NCI-H524 treated with DMSO at 0.1 percent for 48 hours (cell line): Measurements from ENCODE around the gene PIEZO1.

Experiments
- DNase-seq: peaks from one replicate; lab custom pipeline; 2025; lab: John Stamatoyannopoulos, UW

The PIEZO1 gene

DNA sequence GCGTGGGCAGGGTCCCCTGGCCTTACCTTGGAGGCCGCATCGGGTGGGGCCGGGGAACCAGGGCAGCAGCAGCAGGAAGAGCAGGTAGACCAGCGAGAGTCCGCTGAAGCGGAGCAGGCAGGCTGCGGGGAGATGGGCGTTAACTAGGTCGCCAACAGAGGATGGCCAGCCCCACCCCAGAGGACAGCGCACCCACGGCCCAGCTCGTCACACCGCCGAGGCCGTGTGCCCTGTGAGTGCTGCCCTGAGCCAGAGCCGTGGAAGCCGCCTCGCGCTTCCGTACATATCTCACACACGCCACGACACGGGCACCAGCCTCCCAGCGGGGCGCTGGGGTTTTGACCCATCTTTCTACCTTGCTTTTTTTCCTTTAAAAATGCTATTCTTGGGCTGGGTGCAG is 35.7 kb downstream of the PIEZO1 start:
- DNase-seq = no peak

DNA sequence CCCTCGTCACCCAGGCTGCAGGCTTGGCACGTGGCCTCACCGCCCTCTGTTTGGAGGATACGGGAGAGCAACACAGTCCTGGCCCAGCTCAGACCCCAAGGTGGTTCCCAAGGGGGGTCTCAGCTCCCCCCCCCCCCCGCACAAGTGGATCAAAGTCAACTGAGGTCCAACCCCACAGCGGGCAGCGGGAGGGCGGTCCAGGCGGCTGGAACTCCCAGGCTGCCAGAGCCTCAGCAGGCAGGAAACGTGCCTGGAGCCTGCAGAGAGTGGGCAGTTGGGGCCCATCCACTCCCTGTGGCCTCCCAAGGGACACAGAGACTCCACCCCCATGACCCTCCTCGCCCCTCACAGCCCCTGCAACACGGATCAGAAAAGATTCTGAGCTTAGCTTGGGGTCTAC is 36.7 kb downstream of the PIEZO1 start:
- DNase-seq = no peak

DNA sequence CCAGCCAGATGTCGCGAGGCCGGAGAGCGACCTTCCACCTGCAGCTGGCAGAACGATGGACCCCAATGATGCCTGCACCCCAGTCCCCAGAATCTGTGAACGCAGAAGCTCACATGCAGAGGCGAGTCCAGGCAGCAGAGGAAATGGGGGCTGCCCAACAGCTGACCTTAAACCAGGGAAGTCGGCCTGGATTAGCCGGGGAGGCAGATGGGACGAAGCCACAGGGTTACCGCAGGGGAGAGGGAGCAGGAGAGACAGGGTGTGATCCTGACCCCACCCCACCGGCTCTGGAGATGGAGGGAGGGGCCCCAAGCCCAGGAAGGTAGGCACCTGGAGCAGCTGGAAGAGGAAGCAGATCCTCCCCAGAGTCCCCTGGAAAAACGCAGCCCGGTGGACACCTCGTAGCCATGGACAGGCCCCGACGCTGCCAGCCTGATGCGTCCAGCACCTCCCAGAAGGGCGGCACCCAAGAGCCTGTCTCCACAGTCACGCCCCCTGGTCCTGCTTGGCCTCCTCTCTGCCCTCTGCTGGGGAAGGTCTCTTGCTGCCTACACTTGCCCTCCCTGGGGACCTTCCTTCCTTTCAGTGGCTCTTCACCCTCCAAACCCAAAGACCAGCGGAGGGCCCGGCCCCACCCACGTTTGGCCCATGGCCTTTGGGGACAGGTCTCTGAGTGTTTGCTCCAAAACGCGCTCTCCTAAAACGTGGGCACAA is 37.3 kb downstream of the PIEZO1 start:
- no peak for DNase-seq

DNA sequence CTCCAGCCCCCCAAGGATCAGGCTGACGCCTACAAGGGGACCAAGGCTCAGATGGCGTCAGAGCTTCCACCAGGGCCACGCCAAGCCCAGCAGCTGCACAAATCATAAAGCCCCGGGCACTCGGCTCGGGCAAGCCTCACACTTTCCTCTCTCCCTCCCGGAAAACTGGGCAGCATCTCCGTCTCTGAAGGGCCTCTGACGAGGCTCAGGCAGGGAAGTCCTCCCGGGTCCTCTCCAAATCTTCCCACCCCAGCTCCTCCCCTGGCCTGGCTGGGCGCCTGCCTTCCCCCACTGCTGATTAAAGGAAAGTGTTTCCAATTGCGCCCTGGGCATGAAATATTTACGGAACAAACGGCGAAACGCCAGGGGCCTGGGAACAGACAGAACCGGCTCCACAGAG is 38.5 kb downstream of the PIEZO1 start:
- no peak for DNase-seq

DNA sequence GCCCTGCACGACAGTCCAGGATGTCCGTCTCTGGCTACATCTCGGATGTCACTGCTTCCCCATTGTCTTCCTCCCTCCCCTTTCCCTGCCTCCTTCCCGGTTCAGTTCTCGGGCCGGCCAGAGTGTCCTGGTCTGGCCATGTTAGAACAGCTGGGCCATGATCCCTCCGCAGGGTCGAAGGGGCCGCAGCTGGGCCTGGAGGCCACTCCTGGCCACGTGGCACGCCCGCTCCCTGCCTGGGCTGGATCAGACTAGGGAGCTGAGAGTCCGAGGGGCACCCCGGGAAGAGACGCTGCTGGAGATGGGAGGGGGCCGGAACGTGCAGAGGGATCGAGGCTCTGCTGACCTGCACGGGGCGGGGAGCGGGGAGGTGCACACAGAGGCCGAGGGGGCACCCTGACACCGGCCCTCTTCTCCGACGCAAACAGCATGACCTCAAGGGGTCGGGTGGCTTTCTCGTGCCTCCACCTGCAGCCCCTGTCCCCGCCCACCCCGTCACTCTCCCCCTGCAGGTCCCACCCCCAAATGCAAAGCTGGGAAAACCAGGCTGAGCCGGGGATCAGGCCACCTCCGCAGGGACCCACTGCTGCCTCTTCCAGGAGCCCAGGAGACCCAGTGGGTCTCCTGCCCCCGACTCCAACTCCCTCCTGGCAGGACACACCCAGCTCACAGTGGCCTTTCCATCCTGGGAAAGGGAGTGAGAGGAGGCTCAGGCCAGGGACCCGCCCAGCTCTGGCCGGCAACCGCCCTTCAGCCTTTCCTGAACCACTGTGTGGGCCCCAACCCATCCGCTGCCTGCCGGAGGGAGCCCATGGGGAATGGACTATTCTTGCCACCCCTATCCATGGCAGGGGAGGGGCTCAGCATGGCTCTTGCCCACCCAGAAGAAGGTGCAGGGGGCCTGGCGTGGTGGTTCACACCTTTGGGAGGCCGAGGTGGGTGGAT is 40.2 kb downstream of the PIEZO1 start:
- DNase-seq = no peak

DNA sequence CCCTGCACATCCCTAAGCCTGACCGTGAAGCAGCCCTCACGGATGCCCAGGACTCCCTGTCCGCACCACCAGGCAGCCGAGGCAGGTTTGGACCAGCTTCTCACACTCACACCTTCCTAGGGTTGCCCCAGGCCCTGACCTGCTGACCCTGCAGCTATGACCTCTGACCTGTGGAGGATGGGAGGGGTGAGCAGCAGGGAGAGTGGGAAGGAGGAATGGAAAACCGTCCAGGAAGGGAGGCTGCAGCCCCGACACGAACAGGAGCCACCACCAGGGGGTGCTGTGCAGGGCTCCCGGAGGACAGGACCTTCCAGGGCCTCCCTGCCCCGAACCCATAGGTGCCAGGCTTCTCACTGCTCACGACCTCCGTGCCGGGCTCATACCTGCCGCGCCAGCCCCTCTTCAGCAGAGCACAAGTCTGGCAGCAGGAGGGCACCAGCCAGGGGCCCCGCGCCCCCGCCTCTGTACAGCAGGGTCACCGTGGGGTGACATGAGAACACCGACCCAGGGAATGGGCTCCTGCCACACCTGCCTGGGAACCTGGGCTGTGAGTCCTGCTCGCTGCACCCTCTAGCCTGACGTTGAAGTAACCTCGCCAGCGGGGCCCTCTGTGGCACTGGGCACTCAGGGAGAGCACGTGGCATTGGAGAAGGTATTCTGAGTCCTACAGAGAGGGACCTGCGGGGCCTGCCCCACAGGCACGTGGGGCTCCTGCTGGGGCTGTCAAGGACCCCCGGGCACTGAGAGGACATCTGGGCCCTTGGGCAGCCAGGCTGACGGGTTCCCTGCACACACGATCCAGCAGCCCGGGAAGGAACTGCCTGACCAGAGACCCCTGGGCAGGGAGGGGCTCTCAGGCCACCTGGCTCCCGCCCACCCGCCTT is 41.1 kb downstream of the PIEZO1 start:
- no peak for DNase-seq

DNA sequence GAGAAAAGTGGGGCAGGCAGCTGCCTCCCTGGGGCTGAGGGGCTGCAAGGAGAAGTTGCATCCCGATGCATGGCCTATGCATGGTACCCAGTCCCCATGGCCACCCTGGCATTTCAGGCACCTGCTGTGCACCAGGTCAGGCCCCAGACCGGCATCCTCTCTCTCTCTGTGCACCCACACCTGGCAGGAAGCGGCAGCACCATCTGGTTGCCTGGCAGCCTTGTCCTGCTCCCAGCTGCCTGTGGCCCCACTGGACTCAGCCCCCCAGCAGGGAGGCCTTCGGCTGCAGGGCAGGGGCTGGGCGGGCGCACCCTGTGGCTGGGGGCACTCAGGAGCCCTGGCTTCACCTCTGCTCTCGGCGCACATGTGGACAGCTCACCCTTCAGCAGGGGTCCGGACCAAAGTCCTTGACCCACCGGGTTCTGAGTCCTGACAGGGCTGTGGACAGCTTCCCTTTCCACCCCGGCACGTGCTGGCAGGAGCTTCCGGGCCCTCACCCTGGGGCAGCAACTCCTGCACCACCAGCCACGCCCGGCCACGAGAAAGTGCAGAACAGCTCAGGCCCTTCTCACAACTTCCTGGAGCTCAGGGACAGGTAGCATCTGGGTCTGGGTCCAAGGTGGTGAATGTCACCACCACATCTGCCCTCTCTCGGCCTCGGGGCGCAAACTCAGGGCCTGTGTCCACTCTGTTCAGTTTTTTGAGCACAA is 42.0 kb downstream of the PIEZO1 start:
- no peak for DNase-seq

DNA sequence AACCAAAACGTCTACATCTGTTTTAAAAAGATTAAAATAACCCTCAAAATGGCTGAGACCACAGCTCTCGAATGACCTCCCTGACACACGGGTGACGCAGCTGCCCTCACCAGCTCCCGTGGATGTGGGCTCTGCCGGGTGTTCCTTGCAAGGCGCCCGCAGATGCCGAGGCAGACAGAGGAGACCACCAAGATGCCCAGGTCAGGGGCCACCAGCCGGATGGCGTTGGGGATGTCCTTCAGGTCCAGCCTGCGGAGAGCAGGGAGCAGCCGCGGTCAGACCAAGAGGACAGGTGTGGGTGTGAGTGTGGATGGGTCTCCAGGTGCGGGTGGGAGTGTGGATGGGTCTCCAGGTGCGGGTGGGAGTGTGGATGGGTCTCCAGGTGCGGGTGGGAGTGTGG is 43.7 kb downstream of the PIEZO1 start:
- no peak for DNase-seq

DNA sequence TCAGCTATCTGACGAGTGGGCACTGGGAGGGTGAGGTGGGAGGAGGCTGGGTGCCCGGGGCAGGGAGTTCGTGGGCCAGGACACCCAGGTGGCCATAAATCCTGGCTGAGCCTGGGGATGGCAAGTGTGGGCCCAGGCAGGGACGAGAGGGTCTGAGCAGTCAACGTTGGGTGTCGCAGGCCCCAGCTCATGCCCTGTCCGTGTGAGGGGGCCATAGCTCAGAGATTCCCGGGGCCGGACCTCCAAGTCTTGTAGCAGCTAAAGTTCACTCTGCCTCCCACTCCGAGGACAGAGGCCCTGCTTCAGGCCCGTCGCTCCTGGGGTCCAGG is 44.3 kb downstream of the PIEZO1 start:
- no peak for DNase-seq

DNA sequence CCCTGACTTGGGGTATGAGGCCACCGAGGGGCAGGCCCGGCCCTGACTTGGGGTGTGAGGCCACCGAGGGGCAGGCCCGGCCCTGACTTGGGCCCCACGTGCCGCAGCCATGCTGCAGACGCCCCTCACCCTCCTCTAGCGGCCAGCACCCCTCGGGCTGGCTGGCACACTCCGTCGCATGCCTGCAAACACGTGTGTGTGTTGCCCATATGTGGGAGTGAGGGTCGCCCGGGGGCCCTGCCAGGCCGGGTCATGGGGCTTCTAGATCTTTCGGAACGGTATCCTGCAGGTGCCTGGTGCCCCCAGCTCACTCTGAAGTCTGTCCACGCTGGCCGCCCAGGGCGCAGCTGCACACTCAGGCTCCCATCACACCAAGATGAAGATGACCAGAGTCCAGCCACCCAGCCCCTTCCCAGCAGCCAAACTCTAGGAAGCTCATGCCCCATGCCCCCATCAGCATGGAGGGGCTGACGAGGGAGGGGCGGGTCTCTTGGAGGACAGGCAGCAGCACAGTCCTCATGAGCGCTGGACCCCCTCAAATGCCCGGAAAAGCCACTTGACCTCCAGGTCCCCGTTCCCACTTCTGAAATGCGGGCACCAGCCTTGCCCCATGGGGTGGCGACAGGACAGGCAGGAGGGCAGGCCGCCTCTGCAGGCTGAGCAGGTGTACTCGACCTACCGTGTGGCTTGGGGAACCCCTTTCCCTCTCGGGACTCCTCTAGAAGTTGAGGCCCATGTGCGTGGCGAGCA is 44.9 kb downstream of the PIEZO1 start:
- no peak for DNase-seq

DNA sequence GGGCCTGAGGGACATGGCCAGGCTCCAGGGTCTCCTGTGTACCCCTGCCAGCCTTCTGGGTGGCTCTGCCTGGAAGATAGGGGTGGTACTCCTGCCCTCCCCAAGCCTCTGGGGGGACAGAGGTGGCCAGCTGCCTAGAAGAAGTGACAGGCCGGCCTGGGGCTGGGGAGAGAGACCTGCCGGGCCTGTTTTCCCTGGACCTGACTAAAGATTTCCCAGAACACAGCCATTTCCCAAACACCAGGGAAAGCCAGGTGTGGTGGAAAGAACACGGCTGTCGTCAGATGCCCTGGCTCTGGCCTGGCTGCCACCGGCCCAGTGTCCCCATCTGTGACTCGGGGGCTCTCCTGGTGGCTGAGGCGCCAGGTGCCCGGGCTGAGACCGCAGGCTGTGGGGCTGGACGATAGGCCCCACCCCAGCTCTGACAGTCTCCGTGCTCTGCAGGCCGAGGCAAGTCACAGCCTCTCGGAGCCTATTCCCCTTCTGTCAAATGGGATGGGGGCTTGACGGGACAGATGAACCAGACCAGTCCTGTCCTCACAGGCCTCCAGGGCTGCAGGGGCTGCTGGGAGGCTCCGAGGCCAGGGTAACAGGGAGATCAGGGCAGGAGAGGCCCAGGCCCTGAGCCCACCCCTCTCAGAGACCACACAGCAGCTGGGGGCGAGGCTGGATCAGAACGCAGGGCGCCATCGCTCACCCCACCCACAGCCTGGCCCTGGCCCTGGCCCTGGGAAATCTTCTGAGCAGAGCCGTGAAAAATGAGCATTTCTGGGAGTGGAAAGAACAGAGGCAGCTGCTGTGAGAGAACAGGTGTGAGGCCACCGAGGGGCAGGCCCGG is 45.7 kb downstream of the PIEZO1 start:
- no peak for DNase-seq

DNA sequence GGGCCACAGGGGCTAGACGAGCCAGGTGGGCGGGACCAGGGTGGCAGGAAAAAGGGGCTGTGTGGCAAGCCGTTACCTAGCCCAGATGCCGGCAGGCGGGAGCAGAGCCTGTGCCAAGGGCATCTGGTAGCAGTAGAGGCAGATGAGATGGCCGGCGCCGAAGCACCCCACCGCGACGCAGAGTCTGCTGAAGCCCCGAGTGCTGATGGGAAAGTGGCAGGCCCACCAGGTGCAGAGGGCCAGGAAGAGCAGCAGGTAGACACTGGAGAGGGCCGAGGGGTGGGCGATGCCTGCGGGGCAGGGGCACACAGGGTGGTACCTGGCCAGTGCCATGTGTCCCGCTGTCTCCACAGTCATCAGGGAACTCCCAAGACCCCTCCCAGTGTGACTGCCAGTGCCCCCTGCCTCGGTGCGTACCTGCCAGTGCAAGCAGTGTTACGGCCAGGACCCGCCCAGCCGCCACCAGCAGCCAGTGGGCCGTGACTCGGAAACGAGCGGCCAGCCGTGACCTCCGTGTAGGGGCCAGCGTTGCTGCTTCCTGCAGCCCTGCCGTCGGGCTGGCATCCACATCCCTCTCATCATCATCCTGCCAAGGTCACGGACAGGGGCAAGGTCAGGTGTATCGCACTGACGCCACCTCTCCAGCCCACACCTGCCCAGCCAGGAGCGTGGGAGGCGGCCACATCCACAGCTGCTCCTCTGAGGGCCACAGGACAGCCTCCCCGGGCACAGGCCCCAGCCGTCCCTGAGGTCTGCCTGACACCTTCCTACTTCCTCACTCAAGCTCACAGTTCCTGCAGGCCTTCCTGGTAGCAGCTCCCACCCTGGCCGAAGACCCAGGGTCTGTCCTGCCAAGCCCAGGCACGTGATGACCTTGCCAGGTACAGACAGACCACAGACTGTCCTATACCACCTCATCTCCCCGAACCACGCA is 46.6 kb downstream of the PIEZO1 start:
- DNase-seq = no peak

DNA sequence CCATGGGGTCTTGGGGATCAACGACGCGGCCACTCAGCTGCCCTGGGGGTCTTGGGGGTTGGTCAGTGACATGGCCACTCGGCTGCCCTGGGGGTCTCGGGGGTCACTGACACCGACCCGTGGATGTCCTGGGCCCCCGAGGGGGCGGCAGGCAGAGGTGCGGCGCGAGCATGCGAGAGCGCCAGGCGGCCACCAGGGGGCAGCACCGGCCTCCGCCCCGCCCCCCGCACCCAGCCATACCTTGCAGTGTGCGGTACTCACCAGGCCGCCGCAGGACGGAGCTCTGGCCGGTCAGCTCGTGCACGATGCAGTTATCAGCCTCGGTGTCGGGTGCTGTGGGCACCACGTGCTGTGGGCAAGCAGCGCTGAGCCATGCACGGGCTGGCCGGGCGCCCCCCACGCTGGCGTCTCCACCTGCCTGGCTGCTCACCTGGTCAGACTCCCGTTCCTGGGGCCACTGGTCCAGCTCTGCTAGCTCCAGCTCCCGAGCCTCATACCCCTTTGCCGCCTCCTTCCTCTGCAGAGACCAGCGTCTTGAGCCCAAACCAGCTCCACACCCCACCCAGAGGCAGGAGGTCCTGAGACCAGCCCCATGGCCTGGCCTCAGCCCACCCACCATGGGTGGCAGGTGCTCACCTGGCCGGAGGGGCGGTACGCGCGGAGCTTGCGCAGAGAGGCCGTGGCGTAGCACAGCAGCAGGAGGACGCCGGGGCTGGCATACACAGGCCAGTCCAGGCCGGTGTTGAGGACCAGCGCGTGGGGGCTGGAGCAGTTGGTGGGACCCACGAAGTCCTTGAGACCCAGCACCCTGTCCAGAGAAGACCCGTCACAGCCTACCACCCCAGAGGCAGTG is 47.5 kb downstream of the PIEZO1 start:
- no peak for DNase-seq

DNA sequence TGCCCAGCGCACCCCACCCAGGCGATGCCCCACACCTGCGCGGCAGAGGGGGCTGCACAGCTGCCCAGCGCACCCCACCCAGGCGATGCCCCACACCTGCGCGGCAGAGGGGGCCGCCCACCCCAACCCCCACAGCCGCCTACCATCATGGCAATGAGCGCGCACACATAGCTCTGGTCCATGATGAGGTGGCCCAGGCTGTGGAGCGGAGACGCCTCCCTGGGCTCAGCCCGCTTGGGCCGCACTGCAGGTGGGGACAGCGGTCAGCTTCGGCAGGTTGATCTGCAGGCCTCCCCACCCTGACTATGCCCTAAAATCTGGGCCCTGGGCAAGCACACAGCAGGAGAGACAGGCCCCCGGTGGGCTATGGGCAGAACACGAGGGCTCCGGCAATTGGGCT is 48.5 kb downstream of the PIEZO1 start:
- no peak for DNase-seq

DNA sequence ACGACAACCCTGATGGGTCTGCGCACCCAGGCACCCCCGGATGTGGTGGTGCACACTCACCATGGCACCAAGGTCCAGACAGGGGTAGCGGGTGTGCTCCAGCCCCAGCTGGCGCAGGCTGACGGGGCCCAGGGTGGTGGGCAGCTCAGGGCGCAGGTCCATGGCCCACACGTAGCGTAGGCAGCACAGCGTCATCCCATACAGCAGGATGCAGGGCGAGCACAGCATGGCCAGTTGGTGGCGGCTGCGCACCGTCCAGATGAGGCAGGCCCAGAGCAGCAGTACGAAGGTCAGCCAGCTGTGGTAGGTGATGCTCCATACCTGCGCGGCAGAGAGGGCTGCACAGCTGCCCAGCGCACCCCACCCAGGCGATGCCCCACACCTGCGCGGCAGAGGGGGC is 48.9 kb downstream of the PIEZO1 start:
- no peak for DNase-seq

DNA sequence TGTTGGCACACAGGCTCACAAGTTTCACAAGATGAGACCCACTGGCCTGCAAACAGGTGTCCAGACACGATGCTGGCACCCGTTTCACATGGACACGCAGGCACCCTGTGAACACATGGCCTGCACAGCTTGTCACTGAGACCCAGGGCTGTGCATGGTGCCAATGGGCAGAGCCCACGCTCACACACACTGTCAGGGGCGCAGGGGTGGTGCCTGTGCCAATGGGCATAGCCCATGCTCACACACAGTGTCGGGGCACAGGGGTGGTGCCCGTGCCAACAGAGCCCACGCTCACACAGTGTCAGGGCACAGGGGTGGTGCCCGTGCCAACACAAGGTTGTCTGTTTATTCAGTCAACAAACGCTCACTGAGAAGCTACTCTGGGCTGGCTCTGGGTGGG is 49.4 kb downstream of the PIEZO1 start:
- no peak for DNase-seq

DNA sequence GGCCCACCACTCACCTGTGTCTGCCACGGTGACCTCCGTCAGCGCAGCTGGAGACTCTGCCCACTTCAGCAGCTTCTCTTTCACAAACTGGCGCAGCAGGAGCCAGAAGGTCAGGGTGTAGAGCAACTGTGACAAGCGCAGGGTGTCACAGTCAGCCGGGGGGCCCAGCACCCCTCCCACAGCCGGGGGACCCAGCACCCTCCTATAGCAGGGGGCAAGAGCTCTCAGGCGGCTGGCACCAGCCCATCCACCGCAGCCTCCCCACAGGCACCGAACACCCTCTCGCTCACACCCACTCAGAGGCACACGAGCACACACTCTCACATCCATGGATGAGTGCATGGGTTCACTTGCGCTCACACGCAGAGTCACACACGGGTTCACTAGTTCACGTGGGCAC is 49.9 kb downstream of the PIEZO1 start:
- DNase-seq = no peak

DNA sequence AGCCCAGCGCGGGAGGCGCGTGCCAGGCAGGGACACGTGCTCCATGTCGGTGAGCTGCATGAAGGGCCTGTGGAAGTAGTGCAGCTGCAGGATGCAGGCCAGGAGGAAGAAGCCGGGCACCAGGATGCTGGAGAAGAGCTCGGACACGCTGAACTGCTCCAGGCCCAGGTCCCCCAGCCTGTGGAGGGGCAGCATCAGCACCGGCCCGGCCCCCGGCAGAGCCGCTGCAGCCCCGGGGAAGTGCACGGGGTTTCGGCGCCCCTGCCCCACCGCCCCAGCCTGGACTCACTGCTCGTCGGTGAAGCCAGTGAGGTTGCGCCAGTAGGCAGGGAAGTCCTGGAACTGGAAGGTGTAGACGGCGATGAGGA is 50.7 kb downstream of the PIEZO1 start:
- no peak for DNase-seq
